CD4-positive, alpha-beta T cell treated with Interleukin-15 for 1 hour (primary cell): Measurements from ENCODE around the gene TMED7.
"Not testable (repeated sequence)": the region's sequence is repeated elsewhere in the genome, so short reads cannot be mapped to it uniquely, and the experiment has no call there.

Source experiments
- DNase-seq: peaks from one replicate; pipeline ENCODE4 v3.0.0-alpha.2; 2020

TMED7 gene

DNA sequence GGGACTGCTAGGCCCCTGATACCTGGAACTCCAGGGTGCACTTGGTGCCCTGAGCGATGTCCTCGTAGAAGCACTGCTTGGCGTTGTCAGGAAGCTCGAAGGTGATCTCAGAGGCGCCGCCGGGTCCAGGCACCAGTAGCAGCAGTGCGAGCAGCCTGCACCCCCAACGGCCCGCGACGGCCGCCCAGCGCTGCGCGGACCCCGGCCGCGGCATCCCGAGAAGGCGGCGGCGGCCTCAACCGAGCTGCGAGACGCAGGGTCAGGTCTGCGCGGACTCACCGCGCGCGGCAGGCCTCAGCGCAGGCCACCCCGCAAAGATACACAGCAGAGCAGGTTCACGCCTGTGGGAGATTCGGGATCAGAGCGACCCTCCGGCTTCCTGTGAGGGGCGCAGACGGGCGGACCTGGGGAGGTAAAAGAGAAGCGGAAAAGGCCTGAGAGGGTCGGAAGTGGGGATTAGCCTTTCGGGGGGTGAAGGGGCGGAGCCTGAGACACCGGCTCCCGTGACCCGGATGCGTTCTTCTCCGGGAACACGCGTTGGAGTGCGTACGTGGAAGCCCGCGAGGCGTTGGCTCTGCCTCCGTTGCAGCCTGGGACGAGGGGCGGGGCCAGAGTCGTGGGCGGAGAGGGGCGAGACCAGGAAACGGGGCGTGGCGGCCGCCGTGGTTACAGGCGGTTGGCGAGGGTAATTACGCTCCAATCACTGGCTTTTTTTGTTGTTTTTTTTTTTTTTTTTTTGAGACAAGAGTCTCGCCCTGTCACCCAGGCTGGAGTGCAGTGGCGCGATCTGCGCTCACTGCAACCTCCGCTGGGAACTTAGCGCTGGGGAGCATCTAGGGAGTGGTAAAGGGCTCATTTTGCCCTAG lies at the start of gene TMED7:
Gene TMED7, minus strand, starts transcription at position 458 of the 866 bp plus-strand sequence. Its CDS starts 244 bp downstream, at position 214.
- peak; percentile 99 for DNase-seq

DNA sequence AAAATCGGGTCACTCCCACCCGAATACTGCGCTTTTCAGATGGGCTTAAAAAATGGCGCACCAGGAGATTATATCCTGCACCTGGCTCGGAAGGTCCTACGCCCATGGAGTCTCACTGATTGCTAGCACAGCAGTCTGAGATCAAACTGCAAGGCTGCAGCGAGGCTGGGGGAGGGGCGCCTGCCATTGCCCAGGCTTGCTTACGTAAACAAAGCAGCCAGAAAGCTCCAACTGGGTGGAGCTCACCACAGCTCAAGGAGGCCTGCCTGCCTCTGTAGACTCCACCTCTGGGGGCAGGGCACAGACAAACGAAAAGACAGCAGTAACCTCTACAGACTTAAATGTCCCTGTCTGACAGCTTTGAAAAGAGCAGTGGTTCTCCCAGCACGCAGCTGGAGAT lies 48.9 kb upstream of the TMED7 start:
- not testable (repeated sequence) for DNase-seq

DNA sequence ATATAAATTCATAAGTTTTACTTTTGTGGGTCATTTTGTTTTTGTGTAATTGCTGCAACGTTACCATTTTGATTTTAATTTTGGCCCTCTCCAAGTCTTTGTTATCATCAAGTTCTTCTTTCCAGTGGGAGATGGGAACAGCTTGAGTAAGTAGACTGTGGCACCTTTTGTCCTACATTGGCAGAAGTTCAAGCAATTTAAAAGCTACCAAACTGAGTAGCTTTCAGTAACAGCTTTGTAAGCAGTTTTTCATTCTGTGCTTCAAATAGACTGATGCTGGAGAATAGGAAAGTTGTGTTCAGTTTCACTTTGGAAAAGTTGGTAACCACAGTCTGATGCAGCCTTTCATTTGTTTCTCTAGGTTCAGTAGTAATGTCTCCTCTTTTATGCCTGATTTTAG lies 47.8 kb upstream of the TMED7 start:
- no peak for DNase-seq

DNA sequence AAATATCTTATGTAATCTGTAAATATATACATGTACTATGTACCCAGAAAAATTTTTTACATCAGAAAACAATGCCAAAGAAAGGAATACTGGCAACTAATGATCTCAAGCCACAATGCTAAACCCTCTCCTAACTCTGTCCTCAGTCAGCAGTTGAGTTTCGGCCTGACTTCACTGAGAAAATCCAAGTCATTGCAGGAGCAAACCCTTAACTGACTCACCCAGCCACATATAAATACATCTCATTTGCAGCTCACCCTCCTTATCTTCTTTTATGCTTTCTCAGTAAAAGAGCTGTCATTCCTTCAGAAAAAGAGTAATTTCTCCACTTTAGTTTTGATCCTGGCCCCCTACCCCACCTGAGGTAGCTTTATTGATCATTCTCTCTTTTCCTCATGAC lies 46.1 kb upstream of the TMED7 start:
- DNase-seq = no peak

DNA sequence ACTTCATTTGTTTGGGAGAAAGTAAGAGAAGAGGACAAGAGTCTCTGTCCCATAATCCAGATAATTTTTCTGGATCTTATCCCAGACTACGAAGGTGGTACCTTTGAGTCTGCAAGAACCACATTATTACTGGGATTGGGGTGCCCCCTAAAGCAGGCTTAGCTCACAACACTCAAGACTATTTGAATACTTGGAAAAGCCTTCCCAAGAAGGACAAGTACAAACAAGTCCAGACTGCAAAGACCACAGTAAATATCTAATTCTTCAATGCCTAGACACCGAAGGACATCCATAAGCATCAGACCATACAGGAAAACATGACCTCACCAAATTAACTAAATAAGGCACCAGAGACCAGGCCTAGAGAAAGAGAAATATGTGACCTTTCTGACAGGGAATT lies 40.2 kb upstream of the TMED7 start:
- DNase-seq = no peak

DNA sequence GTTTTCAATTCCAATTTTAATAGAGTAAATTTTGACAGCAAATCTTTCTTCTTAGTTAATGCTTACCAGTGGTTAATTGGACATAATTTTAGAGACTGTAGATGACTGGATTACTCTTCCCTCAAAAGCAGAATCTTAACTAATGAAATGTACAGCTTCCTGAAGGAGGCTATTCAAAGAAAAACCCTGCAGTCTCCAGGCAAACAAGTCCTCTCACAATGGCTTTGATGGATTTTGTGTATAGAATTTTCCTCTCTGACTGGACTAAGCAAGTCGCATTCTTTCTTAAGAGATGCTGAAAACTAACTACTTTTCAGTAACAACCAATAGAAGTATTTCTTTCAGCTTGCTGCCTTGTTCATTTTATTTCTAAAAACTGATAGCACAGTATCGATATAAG lies 35.7 kb upstream of the TMED7 start:
- no peak for DNase-seq

DNA sequence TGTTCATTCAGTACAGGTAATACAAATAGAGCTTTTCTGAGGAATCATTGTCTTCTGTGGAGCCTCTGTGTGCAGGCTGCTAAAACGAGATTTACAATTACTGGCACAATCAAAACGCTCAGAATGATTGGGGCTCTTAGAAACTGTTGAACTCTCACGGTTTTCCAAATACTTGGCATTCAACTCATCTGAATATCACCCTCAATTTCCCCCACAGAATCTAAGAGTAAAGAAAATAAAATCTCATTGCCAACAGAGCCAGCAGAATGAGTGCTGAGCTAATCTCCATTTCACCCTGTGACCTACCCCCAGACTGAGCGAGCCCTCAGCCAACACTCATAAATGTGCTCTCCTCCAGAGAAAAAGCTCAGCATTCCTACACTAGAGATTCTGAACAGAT lies 35.3 kb upstream of the TMED7 start:
- no peak for DNase-seq

DNA sequence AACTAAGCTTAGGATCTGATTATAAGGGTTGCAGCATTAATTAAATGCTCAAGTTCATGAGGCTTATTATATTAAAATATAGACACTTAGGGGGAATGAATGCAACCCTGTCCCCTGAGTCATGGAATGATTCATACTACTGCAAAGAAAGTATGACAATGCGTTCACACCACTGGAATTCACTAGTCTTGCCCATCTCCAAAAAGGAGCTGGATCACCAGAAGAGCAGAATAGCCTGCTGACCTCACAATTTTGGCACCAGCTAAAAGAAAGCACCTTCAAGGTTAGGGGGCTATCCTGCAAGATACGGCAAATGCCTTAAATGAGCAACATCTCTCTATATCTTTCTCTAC lies 32.0 kb upstream of the TMED7 start:
- DNase-seq = no peak

DNA sequence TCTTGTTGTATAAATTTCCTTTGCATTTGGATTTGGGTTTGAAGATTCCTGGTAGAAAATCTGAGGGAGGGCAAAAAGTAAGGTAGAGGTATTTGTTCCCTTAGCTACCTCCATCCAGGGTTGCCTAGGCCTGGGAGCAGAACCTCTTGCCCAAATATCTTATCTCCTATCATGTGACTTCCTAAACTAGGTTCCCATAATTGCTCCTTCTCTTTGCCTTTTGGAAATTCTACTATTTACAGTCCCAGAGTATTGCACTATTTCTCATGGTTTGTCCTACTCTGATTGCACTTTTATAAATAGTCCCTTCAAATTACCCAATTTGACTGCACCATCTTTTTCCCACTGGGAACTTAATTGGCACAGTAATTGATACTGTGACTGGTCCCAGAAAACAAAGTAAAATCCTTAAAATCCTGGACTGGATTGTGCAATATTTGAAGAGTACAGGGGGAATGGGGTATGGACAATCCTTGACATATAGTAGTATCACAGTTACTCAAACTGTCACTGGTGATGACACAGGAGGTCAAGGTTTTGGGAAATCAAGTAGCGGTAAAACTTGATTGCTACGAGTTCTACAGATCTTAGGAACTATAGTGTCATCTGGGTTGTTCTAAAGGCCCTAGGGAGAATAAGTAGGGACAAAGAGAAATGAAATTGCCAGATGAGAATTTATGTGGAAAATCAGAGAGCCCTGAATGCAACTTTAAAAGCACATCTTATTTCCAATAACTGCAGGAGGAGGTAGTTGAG lies 31.5 kb upstream of the TMED7 start:
- no peak for DNase-seq

DNA sequence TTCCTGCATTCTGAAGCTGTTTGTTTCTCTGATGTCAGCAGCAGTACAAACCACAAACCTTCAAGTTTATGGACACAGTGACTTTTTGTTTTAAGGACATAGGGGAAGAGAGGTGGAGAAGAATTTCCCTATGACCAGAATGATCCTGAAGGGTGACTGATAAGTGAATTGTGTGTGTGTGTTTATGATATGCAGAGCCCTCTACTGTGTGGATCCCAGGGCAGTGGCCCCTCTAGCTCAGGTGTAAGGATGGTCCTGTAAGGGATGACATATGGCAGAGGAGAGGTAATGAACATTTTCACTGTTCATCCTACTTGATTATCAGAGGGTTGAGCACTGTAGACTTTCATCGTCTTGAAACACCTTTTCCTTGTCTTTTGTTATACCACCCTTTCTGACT lies 30.6 kb upstream of the TMED7 start:
- no peak for DNase-seq

DNA sequence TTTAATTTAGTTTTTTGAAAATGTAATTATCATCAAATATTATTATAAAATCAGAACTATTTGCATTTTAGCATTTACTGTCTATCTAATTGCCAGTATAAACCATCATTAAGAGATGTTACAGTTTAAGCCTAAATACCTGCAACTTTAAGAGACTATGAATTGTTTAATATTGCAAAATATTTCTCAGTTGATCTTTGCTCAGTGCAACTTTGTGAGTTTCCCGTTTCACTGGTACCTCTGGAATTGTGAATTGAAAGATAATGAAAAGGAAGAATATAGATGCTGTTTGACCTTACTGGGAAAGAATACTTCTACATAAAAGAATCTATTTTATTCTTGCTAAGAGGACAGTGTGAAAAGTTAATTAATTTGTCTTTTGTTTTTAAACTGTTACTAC lies 30.2 kb upstream of the TMED7 start:
- no peak for DNase-seq

DNA sequence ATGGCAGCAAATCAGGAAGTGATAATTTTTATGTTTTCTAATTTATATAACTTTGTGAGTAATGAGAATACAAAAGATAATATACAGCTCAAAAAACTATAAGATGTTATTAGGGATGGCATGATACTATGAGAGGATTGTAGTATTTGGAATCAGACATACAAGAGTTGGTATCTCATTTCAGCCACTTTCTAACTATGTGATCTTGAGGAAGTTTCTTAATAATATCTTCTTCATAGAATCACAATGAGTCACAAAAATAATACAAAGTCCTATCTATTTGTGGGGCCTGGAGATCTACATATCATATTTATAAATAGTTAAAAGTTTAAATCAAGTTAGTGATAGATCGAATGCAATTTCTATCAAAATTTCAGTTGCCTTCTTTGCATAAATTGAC lies 23.7 kb upstream of the TMED7 start:
- no peak for DNase-seq

DNA sequence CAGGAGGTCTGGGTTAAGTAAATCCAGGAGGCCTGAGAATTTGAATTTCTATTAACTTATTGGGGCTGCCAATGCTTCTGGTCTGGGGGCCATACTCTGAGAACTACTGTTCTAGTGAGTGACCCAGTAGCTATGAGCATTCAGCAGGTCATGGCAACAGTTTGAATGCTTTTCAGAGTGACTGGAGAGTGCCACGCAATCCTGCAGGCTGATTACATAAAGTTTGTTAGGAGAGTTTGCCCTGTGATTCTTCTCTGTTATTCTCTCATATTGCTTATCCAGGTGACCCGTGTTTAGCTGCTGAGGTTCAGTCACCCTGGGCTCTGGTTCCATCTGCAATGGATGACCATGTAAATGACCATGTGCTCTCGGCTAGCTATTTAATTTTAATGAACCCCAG lies 22.2 kb upstream of the TMED7 start:
- DNase-seq = no peak

DNA sequence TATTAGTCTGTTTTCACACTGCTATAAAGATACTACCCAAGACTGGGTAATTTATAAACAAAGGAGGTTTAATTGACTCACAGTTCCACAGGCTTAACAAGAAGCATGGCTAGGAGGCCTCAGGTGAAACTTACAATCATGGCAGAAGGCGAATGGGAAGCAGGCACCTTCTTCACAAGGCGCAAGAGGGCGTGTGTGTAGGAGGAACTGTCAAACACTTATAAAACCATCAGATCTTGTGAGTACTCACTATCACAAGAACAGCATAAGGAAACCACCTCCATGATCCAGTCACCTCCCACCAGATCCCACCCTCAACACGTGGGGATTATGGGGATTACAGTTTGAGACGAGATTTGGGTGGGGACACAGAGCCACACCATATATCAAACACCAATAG lies 19.6 kb upstream of the TMED7 start:
- DNase-seq = not testable (repeated sequence)

DNA sequence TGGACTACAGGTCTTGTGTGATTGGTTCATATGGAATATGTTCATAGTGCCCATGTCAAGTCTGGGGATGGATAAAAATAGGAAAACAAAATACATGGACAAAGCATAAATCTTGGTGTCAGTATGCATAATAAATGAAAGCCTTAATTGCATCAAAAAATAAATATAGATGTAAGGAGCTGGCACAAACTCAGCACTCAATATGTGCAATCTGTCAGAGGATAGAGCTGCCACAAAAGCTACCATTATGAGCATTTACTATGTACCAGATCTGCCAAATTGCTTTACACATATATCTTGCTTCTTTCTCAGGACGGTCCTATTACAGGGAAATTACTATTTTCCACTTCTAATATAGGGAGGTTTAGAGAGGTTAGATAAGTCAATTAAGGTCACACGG lies 18.2 kb upstream of the TMED7 start:
- DNase-seq = no peak

DNA sequence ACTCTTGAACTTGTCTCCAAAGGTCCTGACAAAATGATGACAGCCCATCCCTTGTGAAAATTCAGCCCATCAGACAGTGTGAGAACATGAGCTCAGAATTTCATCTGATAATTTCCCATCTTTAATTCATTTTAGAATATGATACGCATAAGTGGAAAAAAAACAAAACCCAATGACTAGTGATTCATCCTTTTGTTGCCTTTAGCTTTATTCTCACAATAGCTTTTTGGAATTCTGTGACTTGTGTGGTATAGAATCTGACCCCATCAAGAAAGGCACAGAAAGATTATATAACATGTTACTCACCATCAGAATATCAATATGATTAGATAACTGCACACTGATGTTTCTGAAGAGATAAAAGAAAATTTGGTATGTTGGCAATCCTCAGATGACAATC lies 16.1 kb upstream of the TMED7 start:
- no peak for DNase-seq

DNA sequence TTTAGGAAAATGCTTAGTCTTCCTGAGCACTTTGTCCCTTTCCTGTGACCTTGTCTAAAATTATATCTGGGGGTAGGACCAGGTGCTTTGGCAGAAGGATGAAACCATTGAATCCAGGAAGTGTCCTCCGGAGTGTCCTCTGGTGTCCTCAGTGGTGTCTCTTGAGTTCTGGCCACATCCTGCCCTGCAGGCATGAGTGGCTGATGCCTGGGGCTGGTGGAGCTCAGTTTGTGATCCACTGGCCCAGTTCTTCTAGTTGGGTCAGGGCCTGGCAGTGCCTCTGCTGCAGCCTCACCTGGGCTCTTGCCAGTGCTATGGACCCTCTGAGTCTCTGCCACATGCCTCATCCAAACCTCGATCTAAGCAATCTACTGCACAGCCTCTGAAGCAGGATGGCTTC lies 14.4 kb upstream of the TMED7 start:
- DNase-seq = no peak

DNA sequence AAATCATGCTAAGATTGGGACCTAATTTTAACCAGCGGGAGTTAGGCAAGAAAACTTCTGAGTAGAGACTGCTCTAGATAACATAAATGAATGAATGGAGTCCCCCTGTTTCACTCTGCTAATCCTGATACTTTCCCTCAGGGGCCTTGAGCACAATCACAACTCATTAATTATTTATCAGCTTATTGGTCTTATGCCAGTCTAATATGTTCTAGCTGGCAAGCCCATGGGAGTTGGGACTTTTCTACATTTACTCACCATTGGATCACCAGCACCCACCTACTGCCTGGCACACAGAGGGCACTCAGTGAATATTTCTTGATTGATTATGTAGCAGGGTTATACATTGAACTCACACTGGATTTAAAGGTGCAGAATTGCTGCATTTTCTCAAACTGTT lies 13.5 kb upstream of the TMED7 start:
- no peak for DNase-seq

DNA sequence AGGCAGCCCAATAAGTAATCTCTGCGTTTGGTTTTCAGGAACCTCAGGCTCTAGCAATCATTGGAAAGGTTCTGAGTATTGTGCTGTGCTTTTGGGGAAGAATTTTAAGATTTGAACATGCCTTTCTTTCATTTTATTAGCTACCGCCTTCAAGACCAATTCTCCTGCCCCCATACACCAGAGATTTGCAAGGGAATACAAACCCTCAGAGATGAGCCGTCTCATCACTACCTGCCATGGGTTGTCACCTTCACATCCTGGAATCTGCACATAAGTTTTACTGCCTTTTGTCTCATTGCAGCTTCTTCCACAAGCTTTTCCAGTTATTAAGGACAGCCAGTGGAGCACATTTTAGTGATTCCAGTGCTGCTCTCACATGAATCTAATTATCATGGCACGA lies 11.7 kb upstream of the TMED7 start:
- DNase-seq = no peak

DNA sequence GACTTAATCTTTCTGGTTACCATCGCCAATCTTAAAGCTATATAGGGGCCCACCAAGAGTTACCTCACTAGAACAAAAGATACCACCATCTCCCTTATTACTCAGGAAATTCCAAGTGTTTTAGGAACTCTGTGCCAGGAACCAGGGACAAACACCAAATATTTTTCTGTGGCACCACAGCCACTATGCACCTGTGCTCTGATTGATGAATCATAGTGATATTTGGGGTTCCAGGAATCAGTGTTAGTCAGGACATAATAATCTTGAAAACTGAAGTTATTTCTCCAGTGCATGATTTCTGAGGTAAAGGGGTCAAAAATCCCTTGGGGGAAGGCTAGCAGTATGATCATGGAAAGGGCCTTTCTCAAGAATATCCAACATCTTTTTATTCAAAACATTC lies 10.2 kb upstream of the TMED7 start:
- DNase-seq = no peak

DNA sequence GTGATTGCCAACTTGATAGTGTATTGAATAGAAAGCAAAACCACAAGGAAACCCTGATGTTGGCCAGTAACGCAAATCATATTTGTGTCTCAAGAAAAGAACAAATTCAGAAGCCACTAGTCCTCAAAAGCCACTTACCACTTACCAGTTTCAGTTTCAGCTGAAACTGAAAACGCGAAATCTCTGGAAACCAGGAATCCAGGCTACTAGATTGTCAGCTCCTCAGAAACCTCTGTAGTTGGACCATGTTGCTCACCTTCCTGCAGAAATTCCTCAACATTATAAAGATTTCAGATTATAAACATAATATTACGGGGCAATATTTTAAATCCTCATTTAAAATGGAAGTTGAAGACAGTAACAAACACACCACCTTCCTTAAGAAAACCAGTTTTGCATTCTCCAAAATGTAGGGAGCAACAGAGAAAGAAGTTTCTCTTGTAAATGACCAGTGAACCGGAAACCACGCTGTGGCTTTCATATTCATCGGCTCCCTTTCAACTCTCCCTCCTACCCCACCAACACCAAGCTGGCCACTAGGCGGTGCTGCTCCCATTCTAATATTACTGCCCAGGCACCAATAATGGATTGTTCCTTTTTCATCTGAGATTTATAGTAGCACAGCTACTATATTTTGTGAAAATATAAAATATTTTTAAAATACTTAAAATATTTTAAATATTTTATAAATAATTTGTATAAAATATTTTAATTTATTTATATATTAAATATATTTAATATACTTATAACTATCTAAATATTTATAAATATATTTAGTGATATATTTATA lies 8.7 kb upstream of the TMED7 start:
- peak; percentile 79 for DNase-seq

DNA sequence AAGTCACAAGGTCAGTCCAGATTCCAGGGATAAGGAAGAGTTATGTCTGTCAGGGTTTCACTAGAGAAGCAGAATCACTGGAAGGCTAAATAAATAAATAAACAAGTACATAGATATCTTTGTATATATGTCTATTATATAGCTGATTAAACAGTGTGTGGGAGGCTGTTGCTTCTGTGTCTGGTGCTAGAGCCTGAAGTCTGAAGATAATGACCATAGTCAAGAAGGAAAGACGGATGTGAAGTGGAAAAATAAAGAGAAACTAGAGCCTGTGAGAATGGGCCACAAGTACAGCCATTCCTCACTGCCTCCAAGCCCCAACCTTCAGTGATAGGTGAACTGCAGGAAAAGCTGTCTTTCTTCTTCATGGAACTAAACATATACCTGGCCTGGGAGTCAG lies 4.1 kb upstream of the TMED7 start:
- DNase-seq = no peak

DNA sequence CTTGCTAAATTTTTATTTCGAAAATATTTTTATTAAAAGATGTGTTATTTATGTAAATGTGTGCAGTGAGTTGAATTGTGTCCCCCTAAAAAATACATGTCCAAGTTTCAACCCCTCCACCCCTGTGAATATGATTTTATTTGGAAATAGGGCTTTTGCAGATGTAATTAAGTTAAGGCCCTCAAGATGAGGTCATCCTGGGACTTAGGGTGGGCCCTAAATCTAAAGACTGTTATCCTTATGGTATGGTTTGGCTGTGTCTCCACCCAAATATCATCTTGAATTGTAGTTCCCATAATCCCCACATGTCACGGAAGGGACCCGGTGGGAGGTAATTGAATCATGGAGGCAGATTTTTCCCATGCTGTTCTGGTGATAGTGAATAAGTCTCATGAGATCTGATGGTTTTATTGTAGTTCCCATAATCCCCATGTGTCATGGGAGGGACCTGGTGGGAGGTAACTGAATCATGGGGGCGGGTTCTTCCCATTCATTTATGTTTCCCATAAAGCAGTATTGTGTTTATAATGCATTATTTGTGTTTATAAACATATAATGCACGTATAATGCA lies 1.5 kb upstream of the TMED7 start:
- no peak for DNase-seq
